Neural crest cell (in vitro differentiated cells): Measurements from ENCODE around the gene GAS2L1. TPM values are rescaled to one million over a fixed set of nuclear protein-coding genes. Genes with fewer than 3 reads are reported as not detected.

Source experiments
- DNase-seq: peaks from one replicate; pipeline ENCODE4 v3.0.0; 2021; ENCODE audit warnings: low read depth, mixed read lengths, low spot score
- H3K27ac Mint-ChIP-seq: one replicate; pipeline ENCODE4 v1.8.0; 2021; ENCODE audit warnings: mild to moderate bottlenecking, mixed read lengths; ENCODE audit not compliant: unreplicated experiment
- H3K27me3 Mint-ChIP-seq: 2 replicates; pipeline ENCODE4 v1.8.0; 2021; ENCODE audit warnings: low read depth, mild to moderate bottlenecking, mixed read lengths
- H3K36me3 Mint-ChIP-seq: 2 replicates; pipeline ENCODE4 v1.8.0; 2021; ENCODE audit warnings: low read depth, mild to moderate bottlenecking, mixed read lengths
- H3K4me1 Mint-ChIP-seq: 2 replicates; pipeline ENCODE4 v1.8.0; 2021; ENCODE audit warnings: mixed read lengths
- H3K4me3 Mint-ChIP-seq: one replicate; pipeline ENCODE4 v1.8.0; 2021; ENCODE audit warnings: mild to moderate bottlenecking, mixed read lengths
- H3K9me3 Mint-ChIP-seq: 2 replicates; pipeline ENCODE4 v1.8.0; 2021; ENCODE audit warnings: mixed read lengths
- total RNA-seq: library from RNA; stranded (reverse); gene quantifications from 2 replicates; pipeline ENCODE4 v1.2.1, GENCODE V29; 2021
- TF ChIP-seq, protein P1 (sequence below): fragments of 200-600 bp; sonication (generic); conservative IDR thresholded peaks from 2 replicates; pipeline ENCODE4 v1.5.0; 2021; ENCODE audit warnings: antibody characterized with exemption, mild to moderate bottlenecking

GAS2L1 gene
- total RNA-seq, 1 donor from 2014 or later = 8.9 TPM

DNA sequence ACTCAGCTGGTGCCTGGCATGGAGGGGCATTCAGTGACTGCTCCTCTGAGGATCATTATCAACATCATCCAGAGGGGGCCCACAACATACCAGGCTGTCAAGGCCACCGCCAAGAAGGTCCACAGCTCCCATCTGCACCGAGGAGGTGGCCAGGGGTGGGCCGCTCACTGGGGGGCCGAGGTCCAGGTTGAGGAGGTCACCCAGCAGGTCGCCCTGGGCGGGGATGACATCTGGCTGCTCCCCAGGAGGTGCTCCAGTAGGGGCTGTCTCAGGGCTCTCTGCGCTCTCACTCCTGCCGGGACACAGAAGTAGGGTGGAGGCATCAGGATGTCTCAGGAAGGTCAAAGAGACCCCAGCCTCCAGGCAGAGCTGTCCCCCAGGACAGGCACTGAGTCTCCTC is 34.1 kb downstream of the GAS2L1 start:
- DNase-seq = no peak
- Mint-ChIP-seq H3K27ac (no peak overlapping the region), H3K27me3 (no peaks in the 10 kb centered on the region), H3K9me3 (no peaks in the 10 kb centered on the region), H3K4me3 (no peak overlapping the region), H3K4me1 (no peaks in the 10 kb centered on the region), H3K36me3 (peaks cover 4% of the 10 kb centered on the region)
- TF ChIP-seq, protein P1, sequence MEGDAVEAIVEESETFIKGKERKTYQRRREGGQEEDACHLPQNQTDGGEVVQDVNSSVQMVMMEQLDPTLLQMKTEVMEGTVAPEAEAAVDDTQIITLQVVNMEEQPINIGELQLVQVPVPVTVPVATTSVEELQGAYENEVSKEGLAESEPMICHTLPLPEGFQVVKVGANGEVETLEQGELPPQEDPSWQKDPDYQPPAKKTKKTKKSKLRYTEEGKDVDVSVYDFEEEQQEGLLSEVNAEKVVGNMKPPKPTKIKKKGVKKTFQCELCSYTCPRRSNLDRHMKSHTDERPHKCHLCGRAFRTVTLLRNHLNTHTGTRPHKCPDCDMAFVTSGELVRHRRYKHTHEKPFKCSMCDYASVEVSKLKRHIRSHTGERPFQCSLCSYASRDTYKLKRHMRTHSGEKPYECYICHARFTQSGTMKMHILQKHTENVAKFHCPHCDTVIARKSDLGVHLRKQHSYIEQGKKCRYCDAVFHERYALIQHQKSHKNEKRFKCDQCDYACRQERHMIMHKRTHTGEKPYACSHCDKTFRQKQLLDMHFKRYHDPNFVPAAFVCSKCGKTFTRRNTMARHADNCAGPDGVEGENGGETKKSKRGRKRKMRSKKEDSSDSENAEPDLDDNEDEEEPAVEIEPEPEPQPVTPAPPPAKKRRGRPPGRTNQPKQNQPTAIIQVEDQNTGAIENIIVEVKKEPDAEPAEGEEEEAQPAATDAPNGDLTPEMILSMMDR = no peak

DNA sequence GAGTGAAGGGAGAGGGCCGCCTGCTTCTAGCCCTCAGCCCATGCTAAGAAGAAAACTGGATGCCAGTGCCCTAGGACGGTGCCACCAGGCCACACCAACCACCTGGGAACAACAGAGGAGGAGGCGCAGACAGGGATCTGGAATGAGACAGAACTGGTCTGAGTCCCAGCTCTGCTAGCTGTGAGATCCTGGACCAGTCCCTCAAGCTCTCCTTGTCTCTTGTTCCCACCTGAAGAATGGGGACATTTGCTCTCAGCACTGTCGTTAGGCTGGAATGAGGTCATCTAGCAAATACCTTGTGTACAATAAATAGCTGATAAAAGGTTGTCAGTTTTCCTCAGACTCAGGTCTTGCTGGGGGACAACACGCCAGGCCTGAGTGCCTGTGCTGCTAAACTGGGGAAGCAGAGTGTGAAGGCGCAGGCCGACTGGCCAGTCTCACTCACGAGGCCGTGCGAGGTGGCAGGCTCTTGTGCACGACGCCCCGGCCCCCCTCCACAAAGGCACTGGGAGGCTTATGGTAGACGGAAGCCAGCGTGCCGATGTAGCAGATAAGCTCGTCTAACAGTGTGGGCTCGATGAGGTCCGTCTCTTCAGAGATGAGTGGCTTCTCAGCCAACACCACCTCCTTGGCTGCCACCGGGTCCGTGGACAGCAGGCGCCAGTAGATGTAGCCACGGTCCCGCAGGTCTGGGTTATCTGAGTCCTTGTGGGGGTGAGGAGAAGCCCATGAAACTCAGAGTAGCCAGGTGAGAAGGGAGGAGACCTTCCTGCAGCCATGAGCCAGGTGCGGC is 34.8 kb downstream of the GAS2L1 start:
- Mint-ChIP-seq H3K27me3 (no peaks in the 10 kb centered on the region), H3K4me1 (no peaks in the 10 kb centered on the region), H3K27ac (no peak overlapping the region), H3K36me3 (peaks cover 4% of the 10 kb centered on the region), H3K9me3 (no peaks in the 10 kb centered on the region), H3K4me3 (no peak overlapping the region)
- no peak for DNase-seq
- TF ChIP-seq, protein P1 = no peak

- Mint-ChIP-seq H3K27ac (peak overlapping the region; percentile 23), H3K36me3 (peaks cover 4% of the 10 kb centered on the region), H3K4me3 (no peak overlapping the region), H3K4me1 (no peaks in the 10 kb centered on the region), H3K27me3 (no peaks in the 10 kb centered on the region), H3K9me3 (no peaks in the 10 kb centered on the region)
- TF ChIP-seq, protein P1 = no peak
- no peak for DNase-seq
Measured at GRCh38 chr22:29341849-29342127, 35.3 kb downstream of the GAS2L1 start.

- Mint-ChIP-seq H3K4me3 (no peak overlapping the region), H3K9me3 (no peaks in the 10 kb centered on the region), H3K27me3 (no peaks in the 10 kb centered on the region), H3K27ac (peak overlapping the region; percentile 23), H3K36me3 (peaks cover 4% of the 10 kb centered on the region), H3K4me1 (no peaks in the 10 kb centered on the region)
- no peak for DNase-seq
- TF ChIP-seq, protein P1 = no peak
Measured at GRCh38 chr22:29342177-29342576, 35.7 kb downstream of the GAS2L1 start.

GRCh38 chr22:29342577-29343312 is 36.3 kb downstream of the GAS2L1 start:
- no peak for DNase-seq
- Mint-ChIP-seq H3K4me1 (no peaks in the 10 kb centered on the region), H3K36me3 (peaks cover 4% of the 10 kb centered on the region), H3K9me3 (no peaks in the 10 kb centered on the region), H3K27me3 (no peaks in the 10 kb centered on the region), H3K27ac (no peak overlapping the region), H3K4me3 (no peak overlapping the region)
- TF ChIP-seq, protein P1 = no peak
